Common myeloid progenitor, CD34-positive (primary cell): ENCODE data around the gene FLCN.

Experiments
- CTCF ChIA-PET: fragments of 350-600 bp; sonication (Branson Sonifier 250); formaldehyde crosslinking; loops from one replicate; lab custom pipeline; 2021; ENCODE audit warnings: antibody characterized with exemption; lab: Charles Lee
- POLR2A ChIA-PET: fragments of 350-600 bp; sonication (Branson Sonifier 250); formaldehyde crosslinking; loops from one replicate; lab custom pipeline; 2021; ENCODE audit warnings: antibody characterized with exemption; lab: Charles Lee
- DNase-seq, 3 donors: peaks; one replicate each; pipeline versions ENCODE4 v3.0.0 to v3.0.0-alpha.2; 2013
- H3K27ac ChIP-seq, 2 experiments: 1 replicate in 1 of 2; 2 replicates in 1 of 2; pipeline ENCODE4 v1.7.0; 2013; ENCODE audit warnings: inconsistent platforms in 2 of 2, low read length in 2 of 2, mild to moderate bottlenecking in 2 of 2, low read depth in 1 of 2, moderate library complexity in 1 of 2; ENCODE audit not compliant: severe bottlenecking in 2 of 2, insufficient read depth in 1 of 2, poor library complexity in 1 of 2
- H3K27me3 ChIP-seq, 5 experiments: replicated peaks in 2 of 5; 1 replicate in 3 of 5; 2 replicates in 2 of 5; pipeline versions ENCODE4 v1.6.1 to v1.7.0; 2013; ENCODE audit warnings: low read length in 4 of 5, mild to moderate bottlenecking in 2 of 5, moderate library complexity in 2 of 5, inconsistent platforms in 1 of 5; ENCODE audit not compliant: insufficient read depth in 5 of 5, control insufficient read depth in 4 of 5
- H3K36me3 ChIP-seq, 4 experiments: 1 replicate in 2 of 4; 2 replicates in 2 of 4; pipeline versions ENCODE4 v1.6.1 to v1.7.0; 2013; ENCODE audit warnings: low read length in 3 of 4, control low read depth in 1 of 4, mild to moderate bottlenecking in 1 of 4; ENCODE audit not compliant: control insufficient read depth in 4 of 4, insufficient read depth in 4 of 4
- H3K4me1 ChIP-seq, 4 experiments: 1 replicate in 3 of 4; 2 replicates in 1 of 4; pipeline versions ENCODE4 v1.6.1 to v1.7.1; 2013; ENCODE audit warnings: low read length in 3 of 4, mild to moderate bottlenecking in 3 of 4, control low read depth in 1 of 4, inconsistent platforms in 1 of 4, moderate library complexity in 1 of 4; ENCODE audit not compliant: control insufficient read depth in 4 of 4, insufficient read depth in 4 of 4; ENCODE audit errors: control extremely low read depth in 1 of 4
- H3K4me3 ChIP-seq, 7 experiments: 1 replicate in 4 of 7; 2 replicates in 3 of 7; pipeline versions ENCODE4 v1.5.1 to v1.7.0; 2013; ENCODE audit warnings: mild to moderate bottlenecking in 7 of 7, low read length in 6 of 7, moderate library complexity in 6 of 7, inconsistent platforms in 2 of 7, low read depth in 2 of 7, control low read depth in 1 of 7; ENCODE audit not compliant: insufficient read depth in 4 of 7, control insufficient read depth in 1 of 7; ENCODE audit errors: extremely low read depth in 1 of 7
- H3K9me3 ChIP-seq, 5 experiments: 1 replicate in 4 of 5; 2 replicates in 1 of 5; pipeline versions ENCODE4 v1.6.1 to v1.7.1; 2013; ENCODE audit warnings: low read length in 4 of 5, mild to moderate bottlenecking in 2 of 5, inconsistent platforms in 1 of 5, low read depth in 1 of 5, moderate library complexity in 1 of 5; ENCODE audit not compliant: control insufficient read depth in 4 of 5, insufficient read depth in 2 of 5; ENCODE audit errors: control extremely low read depth in 1 of 5
- WGBS: methylation state at CpG from one replicate; pipeline ENCODE4 v1.1.5; 2013; ENCODE audit not compliant: insufficient coverage; 5-methylcytosine and 5-hydroxymethylcytosine counted together

The FLCN gene

DNA sequence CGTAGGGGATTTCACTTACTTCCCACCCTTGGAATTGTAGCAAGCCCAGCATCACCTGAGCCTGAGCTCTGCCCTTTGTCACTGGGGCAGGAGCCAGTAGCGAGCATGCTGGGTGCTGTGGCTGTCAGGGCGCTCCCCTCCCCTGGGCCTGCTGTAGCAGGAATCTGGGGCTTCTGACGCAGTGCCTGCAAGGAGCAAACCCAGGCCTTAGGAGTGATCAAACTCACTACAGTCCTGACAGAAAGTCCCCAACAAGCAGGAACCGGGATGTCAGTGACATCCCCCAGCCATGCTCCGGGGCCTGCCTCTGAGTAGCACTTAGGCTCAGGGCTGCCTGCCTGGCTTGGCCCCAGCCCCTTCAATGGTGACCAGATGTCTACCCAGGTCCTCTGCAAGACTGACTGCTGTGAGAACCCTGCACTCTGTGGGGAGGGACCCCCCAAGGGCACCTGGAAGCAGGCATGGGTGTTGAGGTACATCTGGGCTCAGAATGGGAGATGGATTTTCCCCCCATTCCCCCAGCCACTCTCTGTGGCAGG is 54.3 kb downstream of the FLCN start:
- DNase-seq: no peak
- H3K27me3 ChIP-seq: no peaks in the 10 kb centered on the region
- peaks cover 8 to 83% (median 67%) of the 10 kb centered on the region in 4 experiments for H3K36me3 ChIP-seq
- ChIA-PET POLR2A (no interaction called here), CTCF (no interaction called here)
- no peaks in the 10 kb centered on the region for H3K9me3 ChIP-seq
- no peaks in the 10 kb centered on the region for H3K4me1 ChIP-seq
- 94% methylated on average over 6 of the region's 6 CpGs for WGBS
- H3K4me3 ChIP-seq: no peak overlapping the region
- H3K27ac ChIP-seq: no peak overlapping the region

DNA sequence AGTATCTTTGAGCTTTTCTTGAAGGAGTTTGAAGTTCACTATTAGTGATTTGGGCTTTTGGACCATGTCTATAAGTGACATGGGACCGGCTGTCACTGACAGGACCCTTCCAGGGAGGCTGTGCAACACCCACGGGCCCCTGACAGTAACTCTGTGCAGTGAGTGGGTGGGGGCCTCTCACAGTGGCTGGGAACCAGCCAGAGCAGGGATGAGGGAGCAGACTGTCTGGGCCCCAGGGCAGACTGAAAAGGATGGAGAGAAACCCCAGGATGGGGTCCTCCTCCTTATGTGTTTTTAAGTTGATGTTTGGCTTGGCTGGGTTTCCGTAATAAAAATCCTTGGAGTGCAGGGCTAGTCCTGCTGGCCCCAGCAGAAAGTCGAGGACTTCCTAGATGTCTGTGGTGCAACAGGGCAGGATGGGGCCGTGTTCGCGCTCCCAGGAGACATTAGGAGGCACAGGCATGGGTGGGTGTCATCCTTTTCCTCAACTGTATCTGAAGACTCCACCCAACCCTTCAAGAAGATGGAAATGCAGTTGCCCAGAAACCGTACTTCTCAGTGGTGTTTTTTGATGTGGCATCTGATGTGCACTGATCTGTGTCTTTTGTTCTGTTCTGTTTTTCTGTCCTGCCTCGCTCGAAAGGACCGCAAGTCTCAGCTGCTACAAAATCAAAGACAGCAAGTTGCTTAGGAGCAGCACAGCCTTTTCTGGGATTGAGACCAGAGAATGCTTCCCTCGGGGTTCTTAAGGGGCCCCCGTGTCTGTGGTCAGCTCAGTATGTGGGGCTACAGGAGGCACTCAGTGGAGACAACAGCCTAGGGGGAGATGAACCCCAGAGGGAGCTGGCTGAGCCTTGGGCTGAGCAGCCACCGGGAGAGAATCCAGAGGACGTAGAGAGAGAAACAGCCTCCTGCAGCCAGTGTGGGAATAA is 55.0 kb downstream of the FLCN start:
- peaks cover 10 to 84% (median 67%) of the 10 kb centered on the region in 4 experiments for H3K36me3 ChIP-seq
- ChIA-PET POLR2A (no interaction called here), CTCF (no interaction called here)
- no peak overlapping the region for H3K4me3 ChIP-seq
- no peak for DNase-seq
- no peak overlapping the region for H3K27ac ChIP-seq
- no peaks in the 10 kb centered on the region for H3K27me3 ChIP-seq
- WGBS: 97% methylated on average over 13 of the region's 15 CpGs
- H3K9me3 ChIP-seq: no peaks in the 10 kb centered on the region
- no peaks in the 10 kb centered on the region for H3K4me1 ChIP-seq

DNA sequence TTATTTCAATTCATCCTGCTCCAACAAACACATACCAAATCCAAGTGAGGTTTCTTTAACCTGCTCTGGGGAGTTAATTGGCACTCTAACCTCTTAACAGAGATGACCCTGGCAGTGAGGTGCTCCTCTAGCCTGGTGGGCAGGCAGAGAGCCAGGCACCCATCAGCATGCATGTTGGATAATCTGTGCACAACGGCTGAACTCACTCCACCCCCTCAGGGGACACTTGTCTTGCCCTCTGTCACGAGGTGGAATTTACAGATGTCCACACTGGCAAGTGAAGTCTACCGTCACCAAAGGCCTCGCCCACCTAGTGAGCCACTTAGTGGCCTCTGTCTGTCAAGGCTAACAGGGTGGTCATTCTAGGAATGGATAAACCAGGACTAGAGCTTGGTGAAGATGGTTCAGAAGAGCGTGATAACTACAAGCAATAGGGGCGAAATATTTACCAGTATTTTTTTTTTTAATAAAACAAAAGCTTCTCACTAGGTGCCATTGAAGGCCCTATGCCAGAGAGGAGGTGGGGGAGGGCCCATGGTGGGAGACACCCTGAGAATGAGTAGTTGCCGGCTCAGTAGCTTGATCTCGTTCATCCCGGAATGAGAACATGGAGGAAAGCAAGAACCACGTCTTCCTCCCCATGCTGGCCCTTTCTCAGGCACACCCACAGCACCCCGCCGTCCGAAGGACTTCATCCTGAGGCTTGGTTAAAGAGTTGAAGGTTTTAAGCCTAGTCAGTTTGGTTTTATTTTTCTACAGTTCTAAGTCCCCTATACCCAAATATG is 56.0 kb downstream of the FLCN start:
- Histone ChIP-seq H3K9me3 (no peaks in the 10 kb centered on the region), H3K4me3 (no peak overlapping the region), H3K27ac (no peak overlapping the region), H3K36me3 (peaks cover 13 to 85% (median 73%) of the 10 kb centered on the region in 4 experiments), H3K4me1 (no peaks in the 10 kb centered on the region), H3K27me3 (no peaks in the 10 kb centered on the region)
- 98% methylated on average over 6 of the region's 13 CpGs for WGBS
- CTCF ChIA-PET: no interaction called here
- DNase-seq: no peak
- POLR2A ChIA-PET: no interaction called here

DNA sequence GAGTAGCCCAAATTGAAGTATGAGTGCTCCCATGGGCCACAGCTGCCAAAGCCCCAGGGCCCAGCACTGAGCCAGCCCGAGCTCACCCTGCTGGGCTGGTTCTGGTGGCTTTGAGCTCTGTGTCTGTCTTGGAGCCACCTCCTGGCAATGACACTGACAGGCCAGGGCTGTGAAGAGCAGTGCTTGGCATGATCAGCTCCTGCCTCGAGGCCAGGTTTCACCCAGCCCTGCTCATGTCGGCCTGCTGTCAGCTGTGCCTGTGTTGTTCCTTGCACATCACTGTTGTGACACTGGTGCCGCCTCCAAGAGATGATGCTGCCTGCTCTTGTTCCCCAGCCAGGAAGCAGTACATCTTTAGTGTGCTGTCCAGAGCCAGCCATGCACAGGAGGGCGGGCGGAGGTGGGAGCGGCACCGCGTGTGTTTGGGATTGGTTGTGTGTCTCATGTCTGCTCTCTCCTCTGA is 56.8 kb downstream of the FLCN start:
- peaks cover 13 to 90% (median 77%) of the 10 kb centered on the region in 4 experiments for H3K36me3 ChIP-seq
- H3K4me1 ChIP-seq: no peaks in the 10 kb centered on the region
- ChIA-PET POLR2A (no interaction called here), CTCF (no interaction called here)
- no peak overlapping the region for H3K4me3 ChIP-seq
- H3K9me3 ChIP-seq: no peaks in the 10 kb centered on the region
- H3K27ac ChIP-seq: no peak overlapping the region
- no peak for DNase-seq
- WGBS: 95% methylated on average over 6 of the region's 9 CpGs
- H3K27me3 ChIP-seq: no peaks in the 10 kb centered on the region

DNA sequence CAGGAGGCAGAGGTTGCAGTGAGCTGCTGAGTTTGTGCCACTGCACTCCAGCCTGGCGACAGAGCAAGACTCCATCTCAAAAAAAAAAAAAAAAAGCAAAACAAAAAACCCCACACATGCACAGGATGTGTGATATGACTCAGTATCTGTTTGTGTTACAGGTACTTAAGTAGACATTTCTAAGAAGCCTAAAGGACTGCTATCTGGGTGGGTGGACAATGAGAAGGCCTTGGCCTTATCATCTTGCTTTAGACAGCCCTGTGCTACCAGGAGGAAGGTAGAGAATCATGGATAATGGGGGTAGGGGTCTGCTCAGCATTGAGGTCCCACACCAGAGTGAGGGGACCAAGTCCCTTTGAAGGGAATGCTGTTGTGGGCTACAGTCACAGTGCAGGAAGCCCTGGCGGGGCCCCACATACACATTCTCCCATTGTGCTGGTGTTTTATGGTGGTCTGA is 57.6 kb downstream of the FLCN start:
- Histone ChIP-seq H3K27ac (no peak overlapping the region), H3K9me3 (no peaks in the 10 kb centered on the region), H3K4me3 (no peak overlapping the region), H3K36me3 (peaks cover 13 to 94% (median 76%) of the 10 kb centered on the region in 4 experiments), H3K27me3 (no peaks in the 10 kb centered on the region), H3K4me1 (no peaks in the 10 kb centered on the region)
- POLR2A ChIA-PET: no interaction called here
- CTCF ChIA-PET: no interaction called here
- WGBS: no CpG with 5 or more reads among the region's 2 CpGs
- no peak for DNase-seq

DNA sequence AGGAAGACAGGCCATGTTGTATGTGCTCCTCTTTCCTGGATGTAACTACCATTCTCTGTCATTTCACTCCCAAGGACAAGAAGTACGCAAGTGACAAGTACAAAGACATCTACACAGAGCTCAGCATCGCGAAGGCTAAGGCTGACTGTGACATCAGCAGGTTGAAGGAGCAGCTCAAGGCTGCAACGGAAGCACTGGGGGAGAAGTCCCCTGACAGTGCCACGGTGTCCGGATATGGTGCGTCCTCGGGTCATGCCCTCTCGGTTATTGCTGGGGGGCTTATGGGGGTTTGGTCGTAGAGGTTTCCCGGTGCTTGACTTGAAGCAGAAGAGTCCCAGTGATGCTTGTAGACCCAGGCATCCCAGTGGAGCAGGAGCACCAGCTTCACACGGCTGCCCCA is 59.8 kb downstream of the FLCN start:
- DNase-seq: no peak
- no peaks in the 10 kb centered on the region for H3K4me1 ChIP-seq
- WGBS: 98% methylated on average over 6 of the region's 12 CpGs
- CTCF ChIA-PET: interaction anchor here (1.1 kb wide), 1 partner anchor 12 kb away, joined by 3 read pairs; no protein-coding TSS in a partner anchor
- no peak overlapping the region for H3K27ac ChIP-seq
- H3K36me3 ChIP-seq: peaks cover 13 to 96% (median 79%) of the 10 kb centered on the region in 4 experiments
- no peaks in the 10 kb centered on the region for H3K9me3 ChIP-seq
- POLR2A ChIA-PET: interaction anchor here (0.7 kb wide), 1 partner anchor 157 kb away, joined by 6 read pairs; no protein-coding TSS in a partner anchor
- H3K4me3 ChIP-seq: no peak overlapping the region
- no peaks in the 10 kb centered on the region for H3K27me3 ChIP-seq
